Mesothelial cell of epicardium (in vitro differentiated cells): Measurements from ENCODE around the gene BIRC6. TPM values are rescaled to one million over a fixed set of nuclear protein-coding genes. Genes with fewer than 3 reads are reported as not detected.
"Not testable (repeated sequence)": the region's sequence is repeated elsewhere in the genome, so short reads cannot be mapped to it uniquely, and the experiment has no call there.

Experiments used
- DNase-seq, 2 experiments: peaks; one replicate each; pipeline ENCODE4 v3.0.0; 2021; ENCODE audit warnings: low spot score in 2 of 2; ENCODE audit not compliant: unreplicated experiment in 2 of 2
- H3K27ac Mint-ChIP-seq: 2 replicates; pipeline ENCODE4 v1.8.0; 2021; ENCODE audit warnings: mixed read lengths
- H3K27me3 Mint-ChIP-seq: 2 replicates; pipeline ENCODE4 v1.8.0; 2021; ENCODE audit warnings: low read depth, mixed read lengths
- H3K36me3 Mint-ChIP-seq: 2 replicates; pipeline ENCODE4 v1.8.0; 2021; ENCODE audit warnings: mixed read lengths
- H3K4me1 Mint-ChIP-seq: 2 replicates; pipeline ENCODE4 v1.8.0; 2021; ENCODE audit warnings: mixed read lengths
- H3K4me3 Mint-ChIP-seq: 2 replicates; pipeline ENCODE4 v1.8.0; 2021; ENCODE audit warnings: mild to moderate bottlenecking, moderate library complexity, mixed read lengths
- H3K9me3 Mint-ChIP-seq: 2 replicates; pipeline ENCODE4 v1.8.0; 2021; ENCODE audit warnings: mixed read lengths
- total RNA-seq: library from RNA; stranded (reverse); gene quantifications from 3 replicates; pipeline ENCODE4 v1.2.1, GENCODE V29; 2021
- TF ChIP-seq, protein P1 (sequence below): fragments of 200-600 bp; sonication (generic); IDR thresholded peaks from one replicate; pipeline ENCODE4 v1.5.0; 2021; ENCODE audit warnings: antibody characterized with exemption; ENCODE audit not compliant: unreplicated experiment

BIRC6 gene
- total RNA-seq, 1 donor from 2014 or later = 112 TPM

DNA sequence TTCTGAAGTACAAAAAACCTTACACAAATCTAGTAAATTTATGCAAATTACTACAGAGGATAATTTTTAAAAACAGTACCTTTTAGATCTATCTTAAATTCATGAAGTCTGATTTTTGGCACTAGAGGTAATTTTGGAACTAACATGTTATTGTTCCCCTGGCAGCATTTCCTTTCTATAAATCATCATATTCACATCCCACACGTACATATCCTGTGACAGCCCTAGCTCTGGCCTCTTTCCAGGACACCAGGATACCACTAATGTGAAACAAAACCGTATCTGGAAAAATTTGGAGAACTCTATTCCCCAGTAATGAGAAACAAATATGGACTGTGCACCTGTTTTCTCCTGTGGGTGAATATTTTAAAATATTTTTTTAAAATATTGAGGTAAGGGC is 14.0 kb upstream of the BIRC6 start:
- no peak overlapping the region for H3K27ac Mint-ChIP-seq
- no peaks in the 10 kb centered on the region for H3K27me3 Mint-ChIP-seq

GRCh38 chr2:32350797-32351196 is 6.0 kb upstream of the BIRC6 start:
- H3K9me3 Mint-ChIP-seq, H3K36me3 Mint-ChIP-seq, H3K27me3 Mint-ChIP-seq, H3K27ac Mint-ChIP-seq, H3K4me1 Mint-ChIP-seq, DNase-seq, H3K4me3 Mint-ChIP-seq: not testable (repeated sequence)

More for the DNA sequence above, 14.0 kb upstream of the BIRC6 start:
- Mint-ChIP-seq H3K4me3 (no peak overlapping the region), H3K36me3 (no peaks in the 10 kb centered on the region), H3K9me3 (no peaks in the 10 kb centered on the region), H3K4me1 (no peaks in the 10 kb centered on the region)
- DNase-seq = no peak
- TF ChIP-seq, protein P1, sequence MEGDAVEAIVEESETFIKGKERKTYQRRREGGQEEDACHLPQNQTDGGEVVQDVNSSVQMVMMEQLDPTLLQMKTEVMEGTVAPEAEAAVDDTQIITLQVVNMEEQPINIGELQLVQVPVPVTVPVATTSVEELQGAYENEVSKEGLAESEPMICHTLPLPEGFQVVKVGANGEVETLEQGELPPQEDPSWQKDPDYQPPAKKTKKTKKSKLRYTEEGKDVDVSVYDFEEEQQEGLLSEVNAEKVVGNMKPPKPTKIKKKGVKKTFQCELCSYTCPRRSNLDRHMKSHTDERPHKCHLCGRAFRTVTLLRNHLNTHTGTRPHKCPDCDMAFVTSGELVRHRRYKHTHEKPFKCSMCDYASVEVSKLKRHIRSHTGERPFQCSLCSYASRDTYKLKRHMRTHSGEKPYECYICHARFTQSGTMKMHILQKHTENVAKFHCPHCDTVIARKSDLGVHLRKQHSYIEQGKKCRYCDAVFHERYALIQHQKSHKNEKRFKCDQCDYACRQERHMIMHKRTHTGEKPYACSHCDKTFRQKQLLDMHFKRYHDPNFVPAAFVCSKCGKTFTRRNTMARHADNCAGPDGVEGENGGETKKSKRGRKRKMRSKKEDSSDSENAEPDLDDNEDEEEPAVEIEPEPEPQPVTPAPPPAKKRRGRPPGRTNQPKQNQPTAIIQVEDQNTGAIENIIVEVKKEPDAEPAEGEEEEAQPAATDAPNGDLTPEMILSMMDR = no peak

- Mint-ChIP-seq H3K9me3 (no peaks in the 10 kb centered on the region), H3K27me3 (no peaks in the 10 kb centered on the region), H3K4me1 (peaks cover 23% of the 10 kb centered on the region), H3K27ac (peak overlapping the region; percentile 96), H3K4me3 (peak overlapping the region; percentile 95), H3K36me3 (no peaks in the 10 kb centered on the region)
- TF ChIP-seq, protein P1 = no peak
- no peak for DNase-seq
These were observed 695 bp upstream of the BIRC6 start for GRCh38 chr2:32355976-32356680.

DNA sequence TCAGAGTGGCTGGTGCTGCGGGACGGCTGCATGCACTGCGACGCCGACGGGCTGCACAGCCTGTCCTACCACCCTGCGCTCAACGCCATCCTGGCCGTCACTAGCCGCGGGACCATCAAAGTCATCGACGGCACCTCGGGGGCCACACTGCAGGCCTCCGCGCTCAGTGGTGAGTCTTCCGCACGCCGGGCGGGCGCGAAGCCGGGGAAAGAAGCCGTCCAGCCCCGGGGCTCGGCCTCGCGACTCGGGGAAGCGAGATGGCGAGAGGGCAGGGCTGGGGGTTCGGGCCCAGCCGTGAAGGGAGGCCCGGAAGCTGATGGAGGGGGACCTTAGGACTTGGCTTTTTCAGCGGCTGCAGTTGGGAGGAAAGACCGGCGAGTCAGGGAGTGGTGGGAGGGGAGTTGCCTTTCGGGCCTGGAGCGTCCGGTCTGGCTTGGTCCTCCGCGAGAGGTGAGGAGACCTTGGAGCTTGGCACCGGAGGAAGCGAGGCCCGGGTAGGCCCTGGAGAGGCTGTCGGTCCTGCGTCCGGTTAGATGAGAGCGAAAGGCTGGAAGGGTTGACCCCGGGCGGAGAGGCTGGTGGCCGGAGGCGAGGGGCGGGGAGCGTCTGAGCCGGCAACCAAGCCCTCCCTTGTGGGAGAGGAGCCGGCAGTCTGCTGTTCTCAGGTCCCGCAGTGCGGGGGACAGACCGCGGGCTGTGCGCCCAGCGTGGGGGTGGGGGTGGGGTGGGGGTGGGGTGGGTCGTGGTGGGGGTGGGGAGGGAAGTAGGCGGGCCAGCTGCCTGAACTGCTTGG is 691 bp downstream of the BIRC6 start:
- no peaks in the 10 kb centered on the region for H3K9me3 Mint-ChIP-seq
- H3K27me3 Mint-ChIP-seq = no peaks in the 10 kb centered on the region
- DNase-seq = peak; percentile 21 to 68
- no peaks in the 10 kb centered on the region for H3K36me3 Mint-ChIP-seq
- TF ChIP-seq, protein P1 = no peak
- H3K4me3 Mint-ChIP-seq = peak overlapping the region; percentile 95
- H3K4me1 Mint-ChIP-seq = peaks cover 23% of the 10 kb centered on the region
- peak overlapping the region; percentile 97 for H3K27ac Mint-ChIP-seq

GRCh38 chr2:32358111-32358482 is 1.3 kb downstream of the BIRC6 start:
- no peaks in the 10 kb centered on the region for H3K27me3 Mint-ChIP-seq
- peaks cover 23% of the 10 kb centered on the region for H3K4me1 Mint-ChIP-seq
- H3K27ac Mint-ChIP-seq = peak overlapping the region; percentile 83
- no peaks in the 10 kb centered on the region for H3K36me3 Mint-ChIP-seq
- peak in 1 of 2 experiments; percentile 40 for DNase-seq
- H3K4me3 Mint-ChIP-seq = peak overlapping the region; percentile 95
- TF ChIP-seq, protein P1 = no peak
- H3K9me3 Mint-ChIP-seq = no peaks in the 10 kb centered on the region

DNA sequence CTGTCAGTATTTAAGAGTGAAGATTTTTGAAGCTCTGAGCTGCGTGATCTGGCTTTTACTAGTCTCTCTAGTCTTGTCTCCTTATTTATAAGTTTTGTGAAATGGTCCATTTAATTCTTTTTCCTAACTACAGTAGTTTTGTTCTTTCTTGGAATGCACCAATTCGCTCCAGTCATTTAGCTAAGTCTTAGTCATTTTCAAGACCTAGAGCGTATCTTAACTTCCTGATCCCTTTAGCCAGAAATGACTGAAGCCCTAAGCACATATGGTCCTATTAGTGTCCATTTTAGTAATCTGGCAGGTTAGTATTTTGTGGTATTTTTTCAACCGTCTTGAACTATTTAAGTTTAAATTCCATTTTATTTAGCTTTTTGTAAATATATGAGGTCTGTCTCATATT is 3.6 kb downstream of the BIRC6 start:
- no peak overlapping the region for H3K27ac Mint-ChIP-seq
- no peaks in the 10 kb centered on the region for H3K27me3 Mint-ChIP-seq
- TF ChIP-seq, protein P1 = no peak
- H3K9me3 Mint-ChIP-seq = no peaks in the 10 kb centered on the region
- no peak overlapping the region for H3K4me3 Mint-ChIP-seq
- peaks cover 27% of the 10 kb centered on the region for H3K4me1 Mint-ChIP-seq
- DNase-seq = no peak
- H3K36me3 Mint-ChIP-seq = no peaks in the 10 kb centered on the region

DNA sequence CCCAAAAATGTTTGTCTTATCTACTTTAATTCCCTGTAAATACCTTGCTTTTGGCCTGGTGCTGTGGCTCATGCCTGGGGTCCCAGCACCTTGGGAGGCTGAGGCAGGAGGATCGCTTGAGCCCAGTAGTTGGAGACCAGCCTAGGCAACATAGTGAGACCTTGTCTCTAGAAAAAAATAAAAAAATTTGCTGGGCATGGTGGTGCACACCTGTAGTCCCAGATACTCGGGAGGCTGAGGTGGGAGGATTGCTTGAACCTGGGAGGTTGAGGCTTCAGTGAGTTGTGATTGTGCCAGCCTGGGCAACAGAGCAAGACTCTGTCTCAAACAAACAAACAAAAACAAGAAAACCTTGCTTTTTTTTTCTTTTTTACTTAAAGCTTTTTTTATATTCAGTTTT is 6.2 kb downstream of the BIRC6 start:
- not testable (repeated sequence) for H3K9me3 Mint-ChIP-seq, H3K27me3 Mint-ChIP-seq, H3K4me3 Mint-ChIP-seq, DNase-seq, H3K27ac Mint-ChIP-seq, H3K36me3 Mint-ChIP-seq
- H3K4me1 Mint-ChIP-seq = peaks cover 33% of the 10 kb centered on the region
